ENCODE measurements around the gene TRMT44.

TRMT44 gene

GRCh38 chr4:8525383-8526120 lies 85.0 kb downstream of the TRMT44 start:
- no peak for ATAC-seq
- H3K27ac Mint-ChIP-seq, result no peak overlapping the region
- H3K9me3 Mint-ChIP-seq, result peaks cover under 1% of the 10 kb centered on the region
- DNase-seq, result no peak
- no peaks in the 10 kb centered on the region for H3K36me3 Mint-ChIP-seq (ENCODE audit: low read depth)
- H3K27me3 Mint-ChIP-seq, result no peaks in the 10 kb centered on the region
- no peaks in the 10 kb centered on the region for H3K4me1 Mint-ChIP-seq
- H3K4me3 Mint-ChIP-seq, result no peak overlapping the region

Measured in activated naive CD8-positive, alpha-beta T cell treated with anti-CD3 and anti-CD28 coated beads, Interleukin-2, amount 50 U/mL, for 24 hours (primary cell).